Measurements from ENCODE around the gene SLC25A21.
A peak's percentile ranks its signal among the peaks of the same experiment; 100 is the strongest.

- no peak for TF ChIP-seq CTCF (conservative IDR thresholded peaks at IDR 0.05; ENCODE audit: low read depth in 2 of 2)
- TF ChIP-seq REST (IDR thresholded peaks at IDR 0.05; ENCODE audit: unreplicated experiment): no peak
- no peak for TF ChIP-seq POLR2AphosphoS5 (IDR thresholded peaks at IDR 0.05; ENCODE audit: low read depth)
- TF ChIP-seq CREB1 (CRISPR knock-in tag; IDR thresholded peaks at IDR 0.05; ENCODE audit: low read depth): no peak
- no peak for TF ChIP-seq STAT1 (IDR thresholded peaks at IDR 0.05; ENCODE audit: unreplicated experiment)
- peak; percentile 65 for TF ChIP-seq EZH2 (IDR thresholded peaks at IDR 0.05; ENCODE audit: low read depth, unreplicated experiment)
- TF ChIP-seq ZNF331 (CRISPR knock-in tag; IDR thresholded peaks at IDR 0.05; ENCODE audit: low read depth): no peak
Measured at GRCh38 chr14:36664322-36665193, 507.8 kb downstream of the SLC25A21 start.

Data from GM23338 (cell line).